Hindlimb muscle (tissue), 1 donor: ENCODE measurements around the gene TRIM66. TPM values are rescaled to one million over a fixed set of nuclear protein-coding genes. Genes with fewer than 3 reads are reported as not detected.
A peak's percentile ranks its signal among the peaks of the same experiment; 100 is the strongest.

Source experiments
- DNase-seq: peaks from one replicate; pipeline ENCODE4 v3.0.0-alpha.2; 2013
- polyA plus RNA-seq: library from polyadenylated mRNA; unstranded; fragments of 120-200 nt; gene quantifications from one replicate; pipeline ENCODE4 v1.2.1, GENCODE V29; 2013; ENCODE audit not compliant: insufficient read length

Gene TRIM66
- polyA plus RNA-seq, 1 donor: 5.7 TPM

GRCh38 chr11:8714622-8715225, 32.3 kb upstream of the TRIM66 start:
- no peak for DNase-seq

- DNase-seq: no peak
Observed at GRCh38 chr11:8713760-8714454, 31.4 kb upstream of the TRIM66 start.

- no peak for DNase-seq
Observed at GRCh38 chr11:8712506-8712905, 30.0 kb upstream of the TRIM66 start.

- DNase-seq: no peak
Observed at GRCh38 chr11:8711895-8712442, 29.5 kb upstream of the TRIM66 start.

- no peak for DNase-seq
Observed at GRCh38 chr11:8709777-8710176, 27.3 kb upstream of the TRIM66 start.

- peak; percentile 89 for DNase-seq
Observed at GRCh38 chr11:8709002-8709672, 26.7 kb upstream of the TRIM66 start.

- peak; percentile 87 for DNase-seq
Observed at GRCh38 chr11:8707541-8708191, 25.2 kb upstream of the TRIM66 start.

GRCh38 chr11:8706673-8707432, 24.4 kb upstream of the TRIM66 start:
- DNase-seq: no peak

GRCh38 chr11:8705146-8705545, 22.7 kb upstream of the TRIM66 start:
- DNase-seq: no peak

GRCh38 chr11:8704136-8704535, 21.7 kb upstream of the TRIM66 start:
- DNase-seq: no peak

GRCh38 chr11:8702598-8702915, 20.1 kb upstream of the TRIM66 start:
- no peak for DNase-seq

GRCh38 chr11:8701891-8702597, 19.6 kb upstream of the TRIM66 start:
- DNase-seq: no peak

GRCh38 chr11:8699903-8700302, 17.4 kb upstream of the TRIM66 start:
- DNase-seq: no peak

- DNase-seq: no peak
Observed at GRCh38 chr11:8698917-8699441, 16.5 kb upstream of the TRIM66 start.

GRCh38 chr11:8698379-8698851, 15.9 kb upstream of the TRIM66 start:
- DNase-seq: no peak

- DNase-seq: no peak
Observed at GRCh38 chr11:8697054-8697453, 14.6 kb upstream of the TRIM66 start.

- no peak for DNase-seq
Observed at GRCh38 chr11:8694137-8694536, 11.7 kb upstream of the TRIM66 start.

- no peak for DNase-seq
Observed at GRCh38 chr11:8693555-8693954, 11.1 kb upstream of the TRIM66 start.

- DNase-seq: no peak
Observed at GRCh38 chr11:8693010-8693551, 10.6 kb upstream of the TRIM66 start.

GRCh38 chr11:8692417-8692816, 10.0 kb upstream of the TRIM66 start:
- no peak for DNase-seq

- DNase-seq: no peak
Observed at GRCh38 chr11:8691601-8692000, 9.1 kb upstream of the TRIM66 start.
